ENCODE data around the gene HHAT. TPM values are rescaled to one million over a fixed set of nuclear protein-coding genes. Genes with fewer than 3 reads are reported as not detected.
A peak's percentile ranks its signal among the peaks of the same experiment; 100 is the strongest.

Gene HHAT
- total and polyA plus RNA-seq, 2 experiments from 2014 or later = 1.6 to 1.9 TPM

- Histone ChIP-seq H3F3A (ENCODE audit: insufficient read depth) (no peaks in the 10 kb centered on the region), H2AFZ (no peak overlapping the region), H3K27me3 (replicated peaks; ENCODE audit: insufficient read depth) (no peaks in the 10 kb centered on the region), H3K27ac (no peak overlapping the region), H3K9ac (no peak overlapping the region), H3K4me1 (ENCODE audit: insufficient read depth) (no peaks in the 10 kb centered on the region), H3K9me2 (ENCODE audit: insufficient read depth) (no peaks in the 10 kb centered on the region), H3K79me2 (ENCODE audit: insufficient read depth) (no peaks in the 10 kb centered on the region), H4K20me1 (ENCODE audit: insufficient read depth) (no peaks in the 10 kb centered on the region), H3K4me2 (ENCODE audit: unreplicated experiment) (no peak overlapping the region), H3K36me3 (ENCODE audit: low read depth) (no peaks in the 10 kb centered on the region), H3K9me3 (ENCODE audit: low read depth) (no peaks in the 10 kb centered on the region), H3K4me3 (no peak overlapping the region)
- in situ Hi-C loops (cut with MboI) = no loop called here
- TF ChIP-seq EZH2 (IDR thresholded peaks at IDR 0.05; ENCODE audit: insufficient read depth, poor library complexity, severe bottlenecking) = no peak
- no peak for TF ChIP-seq EZH2phosphoT487 (IDR thresholded peaks at IDR 0.05; ENCODE audit: insufficient read depth, low read depth)
- 0% methylated on average over 1 of the region's 1 CpG for WGBS, 2 experiments (ENCODE audit: low coverage in 1 of 2, low lambda C conversion rate in 2 of 2, missing lambda C conversion rate in 2 of 2)
- DNase-seq = no peak
Observed at GRCh38 chr1:210722410-210723081, 393.8 kb downstream of the HHAT start.

GRCh38 chr1:210723646-210724045 lies 394.9 kb downstream of the HHAT start:
- Histone ChIP-seq H2AFZ (no peak overlapping the region), H4K20me1 (ENCODE audit: insufficient read depth) (no peaks in the 10 kb centered on the region), H3K9me3 (ENCODE audit: low read depth) (no peaks in the 10 kb centered on the region), H3K4me1 (ENCODE audit: insufficient read depth) (no peaks in the 10 kb centered on the region), H3K9ac (no peak overlapping the region), H3K79me2 (ENCODE audit: insufficient read depth) (no peaks in the 10 kb centered on the region), H3K4me3 (no peak overlapping the region), H3K36me3 (ENCODE audit: low read depth) (no peaks in the 10 kb centered on the region), H3K9me2 (ENCODE audit: insufficient read depth) (no peaks in the 10 kb centered on the region), H3F3A (ENCODE audit: insufficient read depth) (no peaks in the 10 kb centered on the region), H3K27ac (no peak overlapping the region), H3K27me3 (replicated peaks; ENCODE audit: insufficient read depth) (no peaks in the 10 kb centered on the region), H3K4me2 (ENCODE audit: unreplicated experiment) (no peak overlapping the region)
- in situ Hi-C loops (cut with MboI) = no loop called here
- TF ChIP-seq EZH2phosphoT487 (IDR thresholded peaks at IDR 0.05; ENCODE audit: insufficient read depth, low read depth) = no peak
- no peak for TF ChIP-seq EZH2 (IDR thresholded peaks at IDR 0.05; ENCODE audit: insufficient read depth, poor library complexity, severe bottlenecking)
- 7 to 16% methylated on average over 4 of the region's 4 CpGs for WGBS, 2 experiments (ENCODE audit: low coverage in 1 of 2, low lambda C conversion rate in 2 of 2, missing lambda C conversion rate in 2 of 2)
- no peak for DNase-seq

GRCh38 chr1:210724768-210725167 lies 396.1 kb downstream of the HHAT start:
- H3K9ac ChIP-seq = no peak overlapping the region
- H3F3A ChIP-seq (ENCODE audit: insufficient read depth) = no peaks in the 10 kb centered on the region
- no peaks in the 10 kb centered on the region for H3K9me2 ChIP-seq (ENCODE audit: insufficient read depth)
- H3K36me3 ChIP-seq (ENCODE audit: low read depth) = no peaks in the 10 kb centered on the region
- H3K4me2 ChIP-seq (ENCODE audit: unreplicated experiment) = no peak overlapping the region
- H2AFZ ChIP-seq = no peak overlapping the region
- TF ChIP-seq EZH2 (IDR thresholded peaks at IDR 0.05; ENCODE audit: insufficient read depth, poor library complexity, severe bottlenecking) (no peak), EZH2phosphoT487 (IDR thresholded peaks at IDR 0.05; ENCODE audit: insufficient read depth, low read depth) (no peak)
- in situ Hi-C loops (cut with MboI) = no loop called here
- no peaks in the 10 kb centered on the region for H3K79me2 ChIP-seq (ENCODE audit: insufficient read depth)
- H4K20me1 ChIP-seq (ENCODE audit: insufficient read depth) = no peaks in the 10 kb centered on the region
- no peaks in the 10 kb centered on the region for H3K9me3 ChIP-seq (ENCODE audit: low read depth)
- H3K27ac ChIP-seq = no peak overlapping the region
- H3K27me3 ChIP-seq (replicated peaks; ENCODE audit: insufficient read depth) = no peaks in the 10 kb centered on the region
- DNase-seq = no peak
- H3K4me1 ChIP-seq (ENCODE audit: insufficient read depth) = no peaks in the 10 kb centered on the region
- 10 to 15% methylated on average over 2 of the region's 2 CpGs for whole genome bisulfite sequencing, 2 experiments (ENCODE audit: low coverage in 1 of 2, low lambda C conversion rate in 2 of 2, missing lambda C conversion rate in 2 of 2)
- no peak overlapping the region for H3K4me3 ChIP-seq

Small RNAs within 50 kb of the gene (small RNA-seq; reads per million reads assigned to genes)
- gene RNU5A-8P (ENCODE audit: low read depth, low replicate concordance) = 424 reads per million, percentile 98 among the genes with 10 or more reads in this experiment

Other genes with a start within 250 kb of the HHAT start
- 0.76 and 0.97 TPM in 2 replicates for gene SERTAD4, start 96.1 kb upstream of the HHAT start, total RNA-seq (2014; rRNA removed; shearing (Covaris generic))
- 1.0 and 1.7 TPM in 2 replicates for gene SERTAD4, start 96.1 kb upstream of the HHAT start, polyA plus RNA-seq (2016; fragmentation: Nextera tagmentation; extraction: Ambion mirVana)

Data from GM23248 (cell line).